IPS DF 4.7 (cell line): Measurements from ENCODE around the gene TRPV4.

Experiments used
- DNase-seq: peaks from one replicate; pipeline ENCODE4 v3.0.0-alpha.2; 2013; ENCODE audit warnings: low spot score; ENCODE audit errors: extremely low read depth

TRPV4 gene

DNA sequence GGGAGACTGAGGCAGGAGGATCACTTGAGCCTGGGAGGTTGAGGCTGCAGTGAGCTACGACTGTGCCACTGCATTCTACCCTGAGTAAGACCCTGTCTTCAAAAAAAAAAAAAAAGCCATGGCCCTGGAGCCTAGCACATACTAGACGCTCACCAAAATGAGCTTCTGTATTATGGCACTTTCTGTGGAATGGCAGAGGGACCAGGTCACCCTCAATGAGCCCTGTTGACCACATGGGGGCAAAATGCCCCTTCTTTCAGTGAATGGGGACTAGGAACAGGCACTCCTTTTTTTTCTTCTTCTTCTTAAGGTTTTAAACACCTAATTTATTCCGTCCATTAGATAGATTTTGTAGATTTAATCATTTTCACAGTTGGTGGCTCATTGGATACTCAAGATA is 69.1 kb downstream of the TRPV4 start:
- DNase-seq, result no peak

GRCh38 chr12:109763201-109763841 is 69.9 kb downstream of the TRPV4 start:
- DNase-seq, result no peak

DNA sequence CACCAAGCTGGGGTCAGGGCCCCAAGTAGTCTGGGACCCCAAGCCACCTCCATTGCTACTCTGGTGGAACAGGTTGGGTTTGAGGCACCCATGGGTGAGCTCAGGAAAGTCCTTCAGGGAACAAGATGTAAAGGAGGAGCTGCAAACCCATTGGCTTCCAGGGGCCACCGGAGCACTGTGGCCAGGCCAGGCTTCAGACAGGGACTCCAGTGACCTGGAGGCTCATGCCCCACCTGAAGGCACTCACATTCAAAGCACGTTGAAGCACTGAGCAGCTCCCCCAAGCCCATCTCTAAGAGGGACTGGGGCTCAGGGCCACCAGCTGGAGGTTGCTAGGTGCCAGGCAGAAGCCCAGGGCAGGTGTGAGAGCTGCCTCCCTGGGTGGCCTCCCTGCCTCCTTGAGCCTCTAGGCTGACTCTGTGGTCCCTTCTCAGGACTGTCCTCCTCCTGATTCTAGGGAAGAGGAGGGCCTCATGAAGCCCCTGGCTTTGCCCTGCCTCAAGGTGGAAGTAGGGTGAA is 70.5 kb downstream of the TRPV4 start:
- no peak for DNase-seq

DNA sequence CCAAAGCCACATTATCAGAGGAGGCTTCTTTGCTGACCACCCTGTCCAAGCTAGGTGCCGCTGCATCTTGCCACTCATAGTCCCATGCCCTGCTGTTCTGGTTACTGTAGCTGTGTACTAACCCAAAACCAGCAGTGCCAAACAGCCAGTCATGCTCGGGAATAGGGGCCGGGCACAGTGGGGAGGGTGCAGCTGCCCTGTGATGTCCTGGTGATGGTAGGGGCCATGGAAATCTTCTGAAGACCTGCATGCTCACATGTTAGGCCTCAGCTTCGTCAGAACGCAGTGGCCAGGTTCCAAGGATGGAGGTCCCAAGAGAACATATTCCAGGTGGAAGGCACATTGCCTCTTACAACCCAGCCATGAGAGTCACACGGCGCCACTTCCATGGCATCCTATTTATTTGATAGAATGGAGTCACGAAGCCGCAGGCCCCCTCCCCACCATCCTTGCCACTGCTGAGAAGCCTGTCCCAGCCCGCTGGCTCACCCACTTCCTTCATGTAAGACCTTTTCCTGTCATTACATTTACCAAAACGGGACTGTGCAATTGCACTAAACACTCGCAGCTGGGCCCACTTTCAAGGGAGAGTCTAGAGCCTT is 71.0 kb downstream of the TRPV4 start:
- no peak for DNase-seq

- no peak for DNase-seq
These were observed 72.0 kb downstream of the TRPV4 start for GRCh38 chr12:109760930-109761921.

DNA sequence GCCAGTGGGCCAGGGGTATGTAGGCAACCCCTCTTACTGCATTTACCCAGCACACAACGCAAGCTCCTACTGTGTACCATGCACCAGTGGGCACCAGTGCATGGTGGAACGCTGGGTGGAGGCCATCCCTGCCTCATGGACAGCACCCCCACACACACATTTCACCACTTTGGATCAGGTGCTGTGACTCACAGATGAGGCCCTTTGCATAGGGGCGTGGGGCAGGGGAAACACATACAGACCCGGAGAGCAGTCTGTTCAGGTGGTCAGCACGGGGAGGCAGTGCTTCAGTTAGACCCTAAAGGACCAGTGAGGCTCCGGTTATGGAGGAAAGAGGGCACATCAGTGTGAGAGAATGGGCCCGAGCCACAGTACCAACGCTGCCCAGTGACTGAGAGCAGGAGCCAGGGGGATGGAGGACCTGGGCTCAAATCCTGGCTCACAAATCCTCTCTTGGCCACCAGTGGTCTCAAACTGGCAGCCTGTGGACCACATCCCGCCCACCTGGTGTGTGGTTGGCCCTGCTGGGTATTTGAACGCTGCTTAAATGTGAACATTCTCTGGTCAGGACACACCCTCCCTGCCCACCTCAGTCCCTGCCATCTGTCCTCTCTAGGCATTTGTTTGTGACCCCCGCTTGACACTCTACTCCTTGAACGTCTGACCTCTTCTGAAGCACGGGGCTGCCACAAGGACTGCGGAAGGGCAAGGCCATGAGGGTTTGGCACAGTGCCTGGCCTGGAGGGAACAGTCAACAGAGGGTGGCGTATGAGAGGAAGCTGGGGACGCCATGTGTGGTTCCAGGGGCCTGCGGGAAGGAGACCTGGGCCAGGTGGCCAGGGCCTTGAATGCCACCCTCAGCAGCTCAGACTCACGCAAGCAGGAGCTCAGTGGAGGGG is 72.9 kb downstream of the TRPV4 start:
- no peak for DNase-seq

DNA sequence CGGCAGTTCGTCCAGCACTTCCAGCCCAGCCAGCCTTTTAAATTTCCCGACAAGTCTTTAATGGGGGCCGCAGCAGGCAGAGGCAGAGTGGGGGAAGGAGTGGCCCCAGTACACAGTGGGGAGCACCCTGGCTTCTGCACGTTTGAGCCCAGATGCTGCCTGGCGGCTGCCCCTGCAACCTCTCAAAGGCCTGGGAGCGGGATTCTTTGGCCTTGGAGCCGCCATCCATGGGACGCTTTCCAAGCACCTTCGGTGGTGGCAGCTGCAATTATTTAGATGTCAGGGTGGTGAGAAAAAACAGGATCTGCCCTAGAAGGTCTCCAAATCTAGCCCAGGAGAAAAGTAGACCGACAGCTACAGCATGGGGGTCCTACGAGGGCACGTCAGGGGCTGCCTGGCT is 73.6 kb downstream of the TRPV4 start:
- no peak for DNase-seq

GRCh38 chr12:109758426-109759420 is 74.5 kb downstream of the TRPV4 start:
- DNase-seq, result no peak

DNA sequence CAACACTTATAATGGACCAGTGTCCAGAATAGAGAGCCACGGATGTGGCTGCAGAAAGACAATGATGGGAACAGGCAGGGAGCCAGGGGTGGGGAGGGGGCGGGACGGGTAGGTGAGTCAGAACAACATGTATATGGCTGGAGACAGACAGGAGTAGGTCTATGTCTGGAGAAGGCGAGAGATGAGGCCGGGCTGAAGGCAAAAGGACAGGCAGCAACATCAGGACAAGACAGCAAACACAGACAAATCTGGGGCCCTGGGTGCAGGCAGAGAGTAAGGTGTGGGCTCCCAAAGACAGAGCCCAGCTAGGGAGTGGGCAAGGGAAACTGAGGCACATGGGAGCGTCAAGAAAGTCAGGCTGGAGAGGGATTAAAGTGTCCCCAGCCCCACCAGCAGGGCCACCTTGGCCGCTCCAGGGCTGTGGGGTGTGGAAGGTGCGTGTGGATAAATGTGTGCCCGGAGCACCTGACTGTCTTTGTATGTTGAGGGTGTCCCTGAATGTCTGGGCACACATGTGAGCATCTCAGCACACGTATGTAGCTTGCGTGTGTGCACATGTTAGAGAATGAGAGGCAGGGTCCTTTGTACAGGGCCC is 75.4 kb downstream of the TRPV4 start:
- DNase-seq, result no peak

DNA sequence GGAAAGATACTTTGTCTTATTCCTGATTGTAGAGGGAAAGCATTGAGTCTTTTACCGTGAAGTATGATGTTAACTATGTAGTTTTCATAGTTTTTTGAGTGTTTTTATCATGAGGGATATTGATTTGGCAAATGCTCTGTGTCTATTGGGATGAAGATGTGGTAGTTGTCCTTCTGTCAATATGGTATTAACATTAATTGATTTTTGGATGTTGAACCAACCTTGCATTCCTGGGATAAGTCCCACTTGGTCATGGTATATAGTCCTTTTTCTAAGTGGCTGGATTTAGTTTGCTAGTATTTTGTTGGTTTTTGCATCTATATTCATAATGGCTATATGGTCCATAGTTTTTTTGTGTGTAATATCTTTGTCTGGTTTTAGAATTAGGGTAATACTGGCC is 76.7 kb downstream of the TRPV4 start:
- no peak for DNase-seq

GRCh38 chr12:109753959-109754358 is 79.2 kb downstream of the TRPV4 start:
- DNase-seq, result no peak

DNA sequence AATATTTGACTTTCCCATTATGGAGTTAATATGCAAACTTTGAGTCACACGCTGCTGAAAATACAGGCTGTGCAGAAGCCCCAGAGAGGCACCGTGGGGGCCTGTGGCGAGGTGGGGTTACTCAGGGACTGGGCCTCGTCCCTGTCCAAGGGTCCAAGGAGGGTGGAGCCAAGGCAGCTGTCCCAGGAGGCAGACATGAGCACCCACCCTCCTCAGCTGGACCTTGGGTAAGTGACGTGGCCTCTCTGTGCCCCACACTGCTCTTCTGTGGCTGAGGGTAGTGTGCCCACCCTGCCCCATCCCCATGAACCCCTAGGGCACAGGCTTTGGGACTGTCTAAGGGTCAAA is 80.2 kb downstream of the TRPV4 start:
- DNase-seq, result no peak

- DNase-seq, result no peak
These were observed 80.8 kb downstream of the TRPV4 start for GRCh38 chr12:109752117-109753053.

DNA sequence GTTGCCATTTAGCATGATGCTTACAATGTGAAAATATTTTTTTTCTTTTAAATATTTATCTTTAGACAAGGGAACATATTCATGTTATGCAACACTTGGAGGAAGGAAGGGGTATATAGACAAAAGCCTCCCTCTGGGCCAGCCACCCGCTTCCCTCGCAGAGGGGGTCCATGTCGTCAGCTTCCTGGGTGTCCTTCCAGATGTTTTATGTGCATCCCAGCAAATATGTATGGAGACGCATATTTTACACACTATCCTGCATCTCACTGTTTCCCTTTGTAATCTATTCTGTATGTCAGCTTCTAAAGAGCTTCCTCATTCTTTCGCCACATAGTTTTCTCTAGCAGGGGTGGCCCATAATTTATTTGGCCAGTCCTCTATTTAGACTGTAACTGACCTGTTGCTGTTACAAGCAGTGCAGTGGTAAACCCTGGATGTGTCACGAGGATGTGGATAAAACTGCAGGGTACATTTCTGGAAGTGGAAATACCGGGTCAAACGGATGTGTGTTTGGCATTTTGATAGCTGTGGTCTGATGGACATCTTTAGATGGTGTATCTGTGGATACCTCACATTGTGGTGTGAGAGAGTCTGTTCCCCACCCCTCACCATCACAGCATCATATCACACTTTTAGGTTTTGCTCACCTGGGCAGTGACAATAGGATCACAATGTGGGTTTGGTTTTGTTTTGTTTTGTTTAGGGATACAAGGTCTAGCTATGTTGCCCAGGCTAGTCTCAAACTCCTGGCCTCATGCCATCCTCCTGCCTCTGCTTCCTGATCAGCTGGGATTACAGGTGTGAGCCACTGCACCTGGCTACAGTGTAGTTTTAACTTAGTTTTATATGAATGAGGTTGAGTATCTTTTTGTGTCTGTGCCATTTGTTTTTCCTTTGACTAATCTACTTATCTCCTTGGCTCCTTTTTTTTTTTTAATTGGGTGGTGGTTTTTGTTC is 87.9 kb downstream of the TRPV4 start:
- DNase-seq, result no peak

- no peak for DNase-seq
These were observed 89.2 kb downstream of the TRPV4 start for GRCh38 chr12:109744026-109744425.

GRCh38 chr12:109743076-109743910 is 89.9 kb downstream of the TRPV4 start:
- DNase-seq, result no peak
